H1 (cell line): Measurements from ENCODE around the gene SMPX. TPM values are rescaled to one million over a fixed set of nuclear protein-coding genes. Genes with fewer than 3 reads are reported as not detected.

ENCODE experiments used
- polyA plus RNA-seq, 7 experiments: library from polyadenylated mRNA; depleted of rRNA in 3 of 7; stranded (reverse) in 5 of 7; unstranded in 2 of 7; fragments of >200 nt in 5 of 7; fragments of 200-250 nt in 2 of 7; gene quantifications; 1 replicate in 5 of 7; 2 replicates in 1 of 7; 4 replicates in 1 of 7; pipeline versions ENCODE4 v1.2.1 to v1.2.3, GENCODE V29; 2011 to 2013; ENCODE audit warnings: missing spikeins in 2 of 7, mixed read lengths in 2 of 7
- total RNA-seq: library from RNA; stranded (reverse); fragmentation: NEBNext Ultra II Directional; extraction: Animal tissue kit (Norgen Biotek cat#: 25700); gene quantifications from 2 replicates; pipeline ENCODE4 v1.2.1, GENCODE V29; 2021
- TF ChIP-seq, protein P1 (sequence below): fragments of 300-600 bp; sonication (generic); IDR thresholded peaks from 2 replicates; pipeline ENCODE4 v1.7.1; 2012; ENCODE audit warnings: low read length, moderate library complexity, mild to moderate bottlenecking, inconsistent platforms; ENCODE audit not compliant: insufficient replicate concordance

Gene SMPX
- total and polyA plus RNA-seq, 2 of the 8 experiments (the other 6 are each of a cell fraction or from before 2014, with no cell fraction given): not detected

DNA sequence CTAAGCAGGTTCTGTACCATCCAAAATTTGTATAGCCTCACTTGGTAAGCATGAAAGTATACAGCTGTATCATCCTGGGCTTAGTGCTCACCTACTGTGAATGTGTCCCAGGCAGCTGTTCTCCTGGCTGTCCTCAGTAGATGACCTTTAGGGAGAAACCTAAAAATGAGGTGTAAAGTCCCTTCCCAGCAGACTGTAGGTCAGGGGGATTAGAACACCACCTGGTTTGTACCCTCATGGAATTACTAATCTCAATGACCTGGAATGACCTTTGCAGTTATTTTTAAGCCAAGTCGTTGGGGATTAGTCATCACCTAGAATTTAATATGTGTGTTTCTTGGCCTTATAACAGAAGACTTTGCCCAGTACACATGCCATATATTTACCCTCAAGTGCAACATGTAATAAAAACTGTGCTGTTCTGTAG is 42.4 kb upstream of the SMPX start (continued):
- TF ChIP-seq, protein P1, sequence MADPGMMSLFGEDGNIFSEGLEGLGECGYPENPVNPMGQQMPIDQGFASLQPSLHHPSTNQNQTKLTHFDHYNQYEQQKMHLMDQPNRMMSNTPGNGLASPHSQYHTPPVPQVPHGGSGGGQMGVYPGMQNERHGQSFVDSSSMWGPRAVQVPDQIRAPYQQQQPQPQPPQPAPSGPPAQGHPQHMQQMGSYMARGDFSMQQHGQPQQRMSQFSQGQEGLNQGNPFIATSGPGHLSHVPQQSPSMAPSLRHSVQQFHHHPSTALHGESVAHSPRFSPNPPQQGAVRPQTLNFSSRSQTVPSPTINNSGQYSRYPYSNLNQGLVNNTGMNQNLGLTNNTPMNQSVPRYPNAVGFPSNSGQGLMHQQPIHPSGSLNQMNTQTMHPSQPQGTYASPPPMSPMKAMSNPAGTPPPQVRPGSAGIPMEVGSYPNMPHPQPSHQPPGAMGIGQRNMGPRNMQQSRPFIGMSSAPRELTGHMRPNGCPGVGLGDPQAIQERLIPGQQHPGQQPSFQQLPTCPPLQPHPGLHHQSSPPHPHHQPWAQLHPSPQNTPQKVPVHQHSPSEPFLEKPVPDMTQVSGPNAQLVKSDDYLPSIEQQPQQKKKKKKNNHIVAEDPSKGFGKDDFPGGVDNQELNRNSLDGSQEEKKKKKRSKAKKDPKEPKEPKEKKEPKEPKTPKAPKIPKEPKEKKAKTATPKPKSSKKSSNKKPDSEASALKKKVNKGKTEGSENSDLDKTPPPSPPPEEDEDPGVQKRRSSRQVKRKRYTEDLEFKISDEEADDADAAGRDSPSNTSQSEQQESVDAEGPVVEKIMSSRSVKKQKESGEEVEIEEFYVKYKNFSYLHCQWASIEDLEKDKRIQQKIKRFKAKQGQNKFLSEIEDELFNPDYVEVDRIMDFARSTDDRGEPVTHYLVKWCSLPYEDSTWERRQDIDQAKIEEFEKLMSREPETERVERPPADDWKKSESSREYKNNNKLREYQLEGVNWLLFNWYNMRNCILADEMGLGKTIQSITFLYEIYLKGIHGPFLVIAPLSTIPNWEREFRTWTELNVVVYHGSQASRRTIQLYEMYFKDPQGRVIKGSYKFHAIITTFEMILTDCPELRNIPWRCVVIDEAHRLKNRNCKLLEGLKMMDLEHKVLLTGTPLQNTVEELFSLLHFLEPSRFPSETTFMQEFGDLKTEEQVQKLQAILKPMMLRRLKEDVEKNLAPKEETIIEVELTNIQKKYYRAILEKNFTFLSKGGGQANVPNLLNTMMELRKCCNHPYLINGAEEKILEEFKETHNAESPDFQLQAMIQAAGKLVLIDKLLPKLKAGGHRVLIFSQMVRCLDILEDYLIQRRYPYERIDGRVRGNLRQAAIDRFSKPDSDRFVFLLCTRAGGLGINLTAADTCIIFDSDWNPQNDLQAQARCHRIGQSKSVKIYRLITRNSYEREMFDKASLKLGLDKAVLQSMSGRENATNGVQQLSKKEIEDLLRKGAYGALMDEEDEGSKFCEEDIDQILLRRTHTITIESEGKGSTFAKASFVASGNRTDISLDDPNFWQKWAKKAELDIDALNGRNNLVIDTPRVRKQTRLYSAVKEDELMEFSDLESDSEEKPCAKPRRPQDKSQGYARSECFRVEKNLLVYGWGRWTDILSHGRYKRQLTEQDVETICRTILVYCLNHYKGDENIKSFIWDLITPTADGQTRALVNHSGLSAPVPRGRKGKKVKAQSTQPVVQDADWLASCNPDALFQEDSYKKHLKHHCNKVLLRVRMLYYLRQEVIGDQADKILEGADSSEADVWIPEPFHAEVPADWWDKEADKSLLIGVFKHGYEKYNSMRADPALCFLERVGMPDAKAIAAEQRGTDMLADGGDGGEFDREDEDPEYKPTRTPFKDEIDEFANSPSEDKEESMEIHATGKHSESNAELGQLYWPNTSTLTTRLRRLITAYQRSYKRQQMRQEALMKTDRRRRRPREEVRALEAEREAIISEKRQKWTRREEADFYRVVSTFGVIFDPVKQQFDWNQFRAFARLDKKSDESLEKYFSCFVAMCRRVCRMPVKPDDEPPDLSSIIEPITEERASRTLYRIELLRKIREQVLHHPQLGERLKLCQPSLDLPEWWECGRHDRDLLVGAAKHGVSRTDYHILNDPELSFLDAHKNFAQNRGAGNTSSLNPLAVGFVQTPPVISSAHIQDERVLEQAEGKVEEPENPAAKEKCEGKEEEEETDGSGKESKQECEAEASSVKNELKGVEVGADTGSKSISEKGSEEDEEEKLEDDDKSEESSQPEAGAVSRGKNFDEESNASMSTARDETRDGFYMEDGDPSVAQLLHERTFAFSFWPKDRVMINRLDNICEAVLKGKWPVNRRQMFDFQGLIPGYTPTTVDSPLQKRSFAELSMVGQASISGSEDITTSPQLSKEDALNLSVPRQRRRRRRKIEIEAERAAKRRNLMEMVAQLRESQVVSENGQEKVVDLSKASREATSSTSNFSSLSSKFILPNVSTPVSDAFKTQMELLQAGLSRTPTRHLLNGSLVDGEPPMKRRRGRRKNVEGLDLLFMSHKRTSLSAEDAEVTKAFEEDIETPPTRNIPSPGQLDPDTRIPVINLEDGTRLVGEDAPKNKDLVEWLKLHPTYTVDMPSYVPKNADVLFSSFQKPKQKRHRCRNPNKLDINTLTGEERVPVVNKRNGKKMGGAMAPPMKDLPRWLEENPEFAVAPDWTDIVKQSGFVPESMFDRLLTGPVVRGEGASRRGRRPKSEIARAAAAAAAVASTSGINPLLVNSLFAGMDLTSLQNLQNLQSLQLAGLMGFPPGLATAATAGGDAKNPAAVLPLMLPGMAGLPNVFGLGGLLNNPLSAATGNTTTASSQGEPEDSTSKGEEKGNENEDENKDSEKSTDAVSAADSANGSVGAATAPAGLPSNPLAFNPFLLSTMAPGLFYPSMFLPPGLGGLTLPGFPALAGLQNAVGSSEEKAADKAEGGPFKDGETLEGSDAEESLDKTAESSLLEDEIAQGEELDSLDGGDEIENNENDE: no peak
